B cell (primary cell): ENCODE data around the gene VPS13D. TPM values are rescaled to one million over a fixed set of nuclear protein-coding genes. Genes with fewer than 3 reads are reported as not detected.

Experiments
- ATAC-seq: fragments of 200-7000 bp; cut with Tn5 transposase; one replicate; pipeline ENCODE4 v1.10.0; 2021; ENCODE audit warnings: low read depth, mild to moderate bottlenecking, moderate number of reproducible peaks, moderate library complexity
- CTCF ChIA-PET: fragments of 350-600 bp; sonication (Branson Sonifier 250); formaldehyde crosslinking; loops from one replicate; lab custom pipeline; 2021; ENCODE audit warnings: antibody characterized with exemption, inconsistent platforms; lab: Charles Lee
- POLR2A ChIA-PET: fragments of 350-600 bp; sonication (Branson Sonifier 250); formaldehyde crosslinking; loops from one replicate; lab custom pipeline; 2021; ENCODE audit warnings: antibody characterized with exemption; lab: Charles Lee
- DNase-seq: peaks from one replicate; pipeline ENCODE4 v3.0.0; 2013
- H2AFZ ChIP-seq: 2 replicates; pipeline ENCODE4 v1.6.1; 2012; ENCODE audit warnings: mild to moderate bottlenecking, low read depth, low read length; ENCODE audit not compliant: insufficient read depth, poor library complexity, severe bottlenecking
- H3K27ac ChIP-seq, 2 donors: 1 replicate in 1 of 2; 2 replicates in 1 of 2; pipeline ENCODE4 v1.5.1; 2012 to 2013; ENCODE audit warnings: low read length in 2 of 2, mild to moderate bottlenecking in 2 of 2, moderate library complexity in 1 of 2
- H3K27me3 ChIP-seq, 4 experiments: fragments of 200-600 bp in 1 of 4; sonication (generic) in 1 of 4; replicated peaks in 1 of 4; 1 replicate in 2 of 4; 2 replicates in 2 of 4; pipeline versions ENCODE4 v1.6.1 to v1.7.0; 2013 to 2016; ENCODE audit warnings: low read length in 3 of 4, mild to moderate bottlenecking in 2 of 4, mixed read lengths in 1 of 4, moderate library complexity in 1 of 4; ENCODE audit not compliant: insufficient read depth in 4 of 4, control insufficient read depth in 3 of 4; ENCODE audit errors: control extremely low read depth in 1 of 4
- H3K36me3 ChIP-seq, 2 experiments: replicated peaks in 1 of 2; 1 replicate in 1 of 2; 2 replicates in 1 of 2; pipeline versions ENCODE4 v1.6.1 to v1.7.1; 2013; ENCODE audit warnings: low read length in 1 of 2; ENCODE audit not compliant: insufficient read depth in 2 of 2, control insufficient read depth in 1 of 2; ENCODE audit errors: control extremely low read depth in 1 of 2, extremely low read depth in 1 of 2
- H3K4me1 ChIP-seq, 2 donors: fragments of 200-600 bp in 1 of 2; sonication (generic) in 1 of 2; 1 replicate in 1 of 2; 2 replicates in 1 of 2; pipeline versions ENCODE4 v1.5.1 to v1.6.1; 2013 to 2017; ENCODE audit warnings: low read length in 2 of 2; ENCODE audit not compliant: control insufficient read depth in 2 of 2, insufficient read depth in 2 of 2
- H3K4me2 ChIP-seq: replicated peaks from 2 replicates; pipeline ENCODE3; 2012; ENCODE audit warnings: mild to moderate bottlenecking, low read depth, low read length; ENCODE audit not compliant: poor library complexity, severe bottlenecking
- H3K4me3 ChIP-seq, 5 experiments: fragments of 200-600 bp in 1 of 5; sonication (generic) in 1 of 5; 1 replicate in 3 of 5; 2 replicates in 2 of 5; pipeline versions ENCODE4 v1.5.1 to v1.7.0; 2011 to 2016; ENCODE audit warnings: low read length in 4 of 5, mild to moderate bottlenecking in 4 of 5, low read depth in 2 of 5, control low read depth in 1 of 5, moderate library complexity in 1 of 5; ENCODE audit not compliant: insufficient read depth in 1 of 5; ENCODE audit errors: control extremely low read depth in 1 of 5, extremely low read depth in 1 of 5
- H3K79me2 ChIP-seq: fragments of 200-600 bp; sonication (generic); one replicate; pipeline ENCODE4 v1.6.0; 2016; ENCODE audit warnings: low read length; ENCODE audit not compliant: control insufficient read depth, insufficient read depth
- H3K9ac ChIP-seq: fragments of 200-600 bp; sonication (generic); 2 replicates; pipeline ENCODE4 v1.6.1; 2017; ENCODE audit warnings: mild to moderate bottlenecking, low read length, moderate library complexity
- H3K9me3 ChIP-seq, 3 donors: one replicate each; pipeline versions ENCODE4 v1.6.1 to v1.7.1; 2013; ENCODE audit warnings: low read length in 2 of 3; ENCODE audit not compliant: control insufficient read depth in 2 of 3, insufficient read depth in 1 of 3; ENCODE audit errors: control extremely low read depth in 1 of 3
- H4K20me1 ChIP-seq: 2 replicates; pipeline ENCODE4 v1.6.0; 2012; ENCODE audit warnings: mild to moderate bottlenecking, low read length; ENCODE audit not compliant: insufficient read depth, control insufficient read depth, poor library complexity, severe bottlenecking
- H3K27ac Mint-ChIP-seq: one replicate; pipeline ENCODE4 v1.8.0; 2021; ENCODE audit warnings: mixed read lengths
- H3K27me3 Mint-ChIP-seq: one replicate; pipeline ENCODE4 v1.8.0; 2021; ENCODE audit warnings: mixed read lengths
- H3K4me1 Mint-ChIP-seq: one replicate; pipeline ENCODE4 v1.8.0; 2021; ENCODE audit warnings: mixed read lengths
- H3K4me3 Mint-ChIP-seq: one replicate; pipeline ENCODE4 v1.8.0; 2021; ENCODE audit warnings: mixed read lengths
- H3K9me3 Mint-ChIP-seq: one replicate; pipeline ENCODE4 v1.8.0; 2022; ENCODE audit warnings: mixed read lengths; ENCODE audit not compliant: insufficient read depth
- EZH2 ChIP-seq: IDR thresholded peaks from 2 replicates; pipeline ENCODE4 v1.6.1; 2012; ENCODE audit warnings: borderline replicate concordance, low read depth, mild to moderate bottlenecking, moderate library complexity, low read length; ENCODE audit not compliant: insufficient read depth, poor library complexity, severe bottlenecking
- WGBS: methylation state at CpG from one replicate; pipeline ENCODE4 v1.1.5; 2013; ENCODE audit warnings: missing lambda C conversion rate; ENCODE audit not compliant: insufficient coverage; 5-methylcytosine and 5-hydroxymethylcytosine counted together
- intact Hi-C: fragments of 100-400 bp; cut with micrococcal nuclease; formaldehyde crosslinking; loops from one replicate; pipeline ENCODE4 v1.10.0; 2022
- polyA plus RNA-seq: library from polyadenylated mRNA; depleted of rRNA; stranded (reverse); fragments of >200 nt; gene quantifications from 2 replicates; pipeline ENCODE4 v1.2.3, GENCODE V29; 2012
- total RNA-seq, 2 donors: library from RNA; stranded (reverse); fragments of 120-200 nt in 1 of 2; gene quantifications; 1 replicate in 1 of 2; 2 replicates in 1 of 2; pipeline versions ENCODE4 v1.2.3 to v1.2.4, GENCODE V29; 2013 to 2022
- TF ChIP-seq, protein P1 (sequence below): fragments of 200-600 bp; IDR thresholded peaks from one replicate; pipeline ENCODE4 v1.8.0; 2022; ENCODE audit warnings: antibody characterized with exemption, mild to moderate bottlenecking

Gene VPS13D
- total and polyA plus RNA-seq, 2 donors (not counting 1 experiment from before 2014, with no cell fraction given): 29.9 to 104 TPM

DNA sequence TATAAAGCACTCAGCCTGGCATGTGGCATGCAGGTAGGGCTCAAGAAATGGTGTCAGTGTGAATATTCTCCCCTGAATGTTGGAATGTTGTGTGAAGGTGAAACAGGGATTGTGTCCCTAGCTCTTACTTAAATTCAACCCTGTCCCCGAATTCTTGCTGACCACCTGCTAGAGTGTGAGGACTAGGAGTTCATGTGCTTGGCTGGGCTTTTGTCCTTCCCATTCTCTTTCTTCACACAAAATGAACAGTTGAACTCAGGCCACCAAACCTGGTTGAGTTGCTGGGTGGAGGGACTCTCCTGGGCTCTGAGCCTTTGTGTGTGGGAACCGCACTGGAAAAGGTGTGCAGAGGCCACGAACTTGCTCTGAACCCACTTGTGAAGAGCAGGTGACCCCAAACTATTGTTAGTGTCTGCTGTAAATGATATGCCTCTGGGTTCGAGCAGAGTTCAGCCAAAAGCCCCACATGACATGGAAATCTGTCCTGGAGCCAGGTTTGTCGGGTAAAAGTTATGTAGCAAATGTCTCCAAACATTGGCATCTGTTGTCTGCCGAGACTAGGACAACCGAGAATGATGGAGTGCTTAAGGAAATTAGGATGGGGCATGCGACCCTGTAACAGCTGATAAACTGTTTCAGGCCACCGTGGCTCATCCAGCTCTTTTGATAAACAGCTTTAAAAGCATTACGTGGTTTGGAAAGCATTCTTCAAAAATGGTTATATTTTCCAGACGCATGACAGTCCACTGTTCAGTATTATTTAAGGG, 243.9 kb downstream of the VPS13D start:
- WGBS: 87% methylated on average over 9 of the region's 11 CpGs
- TF ChIP-seq EZH2: no peak
- TF ChIP-seq, protein P1, sequence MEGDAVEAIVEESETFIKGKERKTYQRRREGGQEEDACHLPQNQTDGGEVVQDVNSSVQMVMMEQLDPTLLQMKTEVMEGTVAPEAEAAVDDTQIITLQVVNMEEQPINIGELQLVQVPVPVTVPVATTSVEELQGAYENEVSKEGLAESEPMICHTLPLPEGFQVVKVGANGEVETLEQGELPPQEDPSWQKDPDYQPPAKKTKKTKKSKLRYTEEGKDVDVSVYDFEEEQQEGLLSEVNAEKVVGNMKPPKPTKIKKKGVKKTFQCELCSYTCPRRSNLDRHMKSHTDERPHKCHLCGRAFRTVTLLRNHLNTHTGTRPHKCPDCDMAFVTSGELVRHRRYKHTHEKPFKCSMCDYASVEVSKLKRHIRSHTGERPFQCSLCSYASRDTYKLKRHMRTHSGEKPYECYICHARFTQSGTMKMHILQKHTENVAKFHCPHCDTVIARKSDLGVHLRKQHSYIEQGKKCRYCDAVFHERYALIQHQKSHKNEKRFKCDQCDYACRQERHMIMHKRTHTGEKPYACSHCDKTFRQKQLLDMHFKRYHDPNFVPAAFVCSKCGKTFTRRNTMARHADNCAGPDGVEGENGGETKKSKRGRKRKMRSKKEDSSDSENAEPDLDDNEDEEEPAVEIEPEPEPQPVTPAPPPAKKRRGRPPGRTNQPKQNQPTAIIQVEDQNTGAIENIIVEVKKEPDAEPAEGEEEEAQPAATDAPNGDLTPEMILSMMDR: no peak
- Histone ChIP-seq H3K27me3 (no peaks in the 10 kb centered on the region), H3K79me2 (no peaks in the 10 kb centered on the region), H3K4me1 (peaks cover 68 to 71% of the 10 kb centered on the region in 2 donors), H3K36me3 (no peaks in the 10 kb centered on the region), H2AFZ (peak overlapping the region; percentile 87), H3K27ac (peak overlapping the region; percentile 90 to 93), H4K20me1 (no peaks in the 10 kb centered on the region), H3K4me3 (peak overlapping the region in 1 of 5 experiments; percentile 47), H3K4me2 (peak overlapping the region; percentile 75), H3K9me3 (peaks cover 0 to 3% (median 0%) of the 10 kb centered on the region in 3 donors), H3K9ac (peak overlapping the region; percentile 61)
- no peaks in the 10 kb centered on the region for H3K27me3 Mint-ChIP-seq
- H3K27ac Mint-ChIP-seq: peak overlapping the region; percentile 94
- DNase-seq: no peak
- ATAC-seq: no peak
- no peaks in the 10 kb centered on the region for H3K9me3 Mint-ChIP-seq
- peaks cover 73% of the 10 kb centered on the region for H3K4me1 Mint-ChIP-seq
- CTCF ChIA-PET: no interaction called here
- POLR2A ChIA-PET: interaction anchor here (0.7 kb wide), 1 partner anchor 810 kb away, joined by 3 read pairs; the partner anchor contains the start of gene FBXO6
- peak overlapping the region; percentile 83 for H3K4me3 Mint-ChIP-seq
- intact Hi-C loops: loop anchor here (1.0 kb wide), 1 partner anchor 12 kb away; no protein-coding TSS in a partner anchor

DNA sequence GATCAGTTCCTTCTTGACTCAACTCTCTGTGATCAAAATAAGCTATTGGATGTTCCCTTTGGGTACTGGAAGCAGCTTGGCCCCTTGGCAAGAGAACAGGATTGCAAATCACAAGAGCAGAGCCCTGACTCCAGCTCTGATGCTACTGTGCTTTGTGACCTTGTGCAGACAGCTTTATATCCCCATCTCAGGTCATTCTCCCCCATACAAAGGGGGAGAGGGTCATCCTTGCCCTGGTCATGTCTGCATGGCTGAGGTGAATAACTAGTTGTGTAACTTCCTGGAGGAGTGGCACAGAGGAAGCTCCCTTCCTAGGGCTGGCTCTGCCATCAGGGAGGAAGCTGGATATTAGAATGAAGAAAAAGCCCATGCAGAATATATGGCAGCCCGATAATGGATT, 245.3 kb downstream of the VPS13D start:
- Histone ChIP-seq H3K9ac (no peak overlapping the region), H3K27ac (peak overlapping the region; percentile 30 to 78), H3K4me3 (no peak overlapping the region), H3K4me2 (peak overlapping the region; percentile 3), H3K36me3 (no peaks in the 10 kb centered on the region), H3K4me1 (peaks cover 81 to 84% of the 10 kb centered on the region in 2 donors), H2AFZ (no peak overlapping the region), H3K27me3 (no peaks in the 10 kb centered on the region), H4K20me1 (no peaks in the 10 kb centered on the region), H3K79me2 (no peaks in the 10 kb centered on the region), H3K9me3 (peaks cover 0 to 3% (median 0%) of the 10 kb centered on the region in 3 donors)
- Mint-ChIP-seq H3K27me3 (no peaks in the 10 kb centered on the region), H3K9me3 (no peaks in the 10 kb centered on the region), H3K4me3 (no peak overlapping the region), H3K4me1 (peaks cover 83% of the 10 kb centered on the region), H3K27ac (peak overlapping the region; percentile 77)
- POLR2A ChIA-PET: no interaction called here
- intact Hi-C loops: no loop called here
- CTCF ChIA-PET: no interaction called here
- WGBS: 60% methylated on average over 1 of the region's 1 CpG
- DNase-seq (no peak), ATAC-seq (no peak)
- TF ChIP-seq EZH2: no peak
- TF ChIP-seq, protein P1: no peak
